ENCODE results near the gene PITRM1. TPM values are rescaled to one million over a fixed set of nuclear protein-coding genes. Genes with fewer than 3 reads are reported as not detected.

Gene PITRM1
- total and polyA plus RNA-seq, 11 donors = 65.8 to 128 (median 91.8) TPM

- DNase-seq = no peak
- Histone ChIP-seq H3K27me3 (no peaks in the 10 kb centered on the region), H3K9me3 (no peaks in the 10 kb centered on the region), H3K4me3 (no peak overlapping the region), H3K36me3 (peaks cover 3 to 100% (median 99%) of the 10 kb centered on the region in 9 donors), H3K27ac (no peak overlapping the region), H3K4me1 (peaks cover 0 to 5% (median 0%) of the 10 kb centered on the region in 12 donors)
- 95 to 97% (median 97%) methylated on average over 10 of the region's 10 CpGs for WGBS, 4 donors
- TF ChIP-seq CTCF (IDR thresholded peaks at IDR 0.05) (no peak), POLR2A (IDR thresholded peaks at IDR 0.05) (no peak)
- ATAC-seq = no peak
- intact Hi-C loops (cut with DNase I) = no loop called here
Measured at GRCh38 chr10:3154666-3155065, 17.9 kb downstream of the PITRM1 start.

- peak in 1 of 4 donors; percentile 13 for ATAC-seq
- intact Hi-C loops (cut with DNase I) = no loop called here
- H3K27ac ChIP-seq = no peak overlapping the region
- H3K36me3 ChIP-seq = peaks cover 3 to 100% (median 99%) of the 10 kb centered on the region in 9 donors
- H3K4me3 ChIP-seq = no peak overlapping the region
- no peaks in the 10 kb centered on the region for H3K9me3 ChIP-seq
- no peaks in the 10 kb centered on the region for H3K27me3 ChIP-seq
- DNase-seq = no peak
- H3K4me1 ChIP-seq = no peaks in the 10 kb centered on the region
- 84 to 92% (median 86%) methylated on average over 8 to 9 of the region's 9 CpGs for WGBS, 4 donors
- TF ChIP-seq POLR2A (IDR thresholded peaks at IDR 0.05) (no peak), CTCF (IDR thresholded peaks at IDR 0.05) (no peak)
Measured at GRCh38 chr10:3152566-3152935, 20.0 kb downstream of the PITRM1 start.

- no peak for ATAC-seq
Measured at GRCh38 chr10:3151889-3152565, 20.6 kb downstream of the PITRM1 start.

GRCh38 chr10:3150961-3151360 is 21.6 kb downstream of the PITRM1 start:
- Histone ChIP-seq H3K27ac (no peak overlapping the region), H3K27me3 (no peaks in the 10 kb centered on the region), H3K36me3 (peaks cover 3 to 100% (median 100%) of the 10 kb centered on the region in 9 donors), H3K9me3 (no peaks in the 10 kb centered on the region), H3K4me3 (no peak overlapping the region), H3K4me1 (no peaks in the 10 kb centered on the region)
- WGBS, 4 donors = 90 to 93% (median 93%) methylated on average over 14 of the region's 14 CpGs
- TF ChIP-seq POLR2A (IDR thresholded peaks at IDR 0.05) = no peak
- no peak for TF ChIP-seq CTCF (IDR thresholded peaks at IDR 0.05)
- intact Hi-C loops (cut with DNase I) = no loop called here
- ATAC-seq (no peak), DNase-seq (no peak)

More at GRCh38 chr10:3151889-3152565, 20.6 kb downstream of the PITRM1 start:
- no peak overlapping the region for H3K27ac ChIP-seq
- peaks cover 3 to 100% (median 99%) of the 10 kb centered on the region in 9 donors for H3K36me3 ChIP-seq
- H3K9me3 ChIP-seq = no peaks in the 10 kb centered on the region
- intact Hi-C loops (cut with DNase I) = no loop called here
- no peaks in the 10 kb centered on the region for H3K27me3 ChIP-seq
- 94 to 96% (median 96%) methylated on average over 12 to 13 of the region's 13 CpGs for WGBS, 4 donors
- no peak overlapping the region for H3K4me3 ChIP-seq
- no peaks in the 10 kb centered on the region for H3K4me1 ChIP-seq
- TF ChIP-seq POLR2A (IDR thresholded peaks at IDR 0.05) = no peak
- no peak for TF ChIP-seq CTCF (IDR thresholded peaks at IDR 0.05)
- no peak for DNase-seq

Measured in heart left ventricle (tissue), 16 donors.